ENCODE data around the gene TRABD. TPM values are rescaled to one million over a fixed set of nuclear protein-coding genes. Genes with fewer than 3 reads are reported as not detected.
A peak's percentile ranks its signal among the peaks of the same experiment; 100 is the strongest.

TRABD gene
- total RNA-seq, 1 donor from 2014 or later = 43.7 TPM

- peaks cover 17% of the 10 kb centered on the region for H3K36me3 ChIP-seq
- H3K4me3 ChIP-seq = peak overlapping the region; percentile 59
- intact Hi-C loops (cut with DNase I) = no loop called here
- no peaks in the 10 kb centered on the region for H3K9me3 ChIP-seq
- TF ChIP-seq CTCF (IDR thresholded peaks at IDR 0.05) = no peak
- H3K27me3 ChIP-seq (ENCODE audit: low read depth) = no peaks in the 10 kb centered on the region
- H3K27ac ChIP-seq = peak overlapping the region; percentile 93
- DNase-seq = no peak
- peak in 1 of 2 donors; percentile 0 for ATAC-seq
- H3K4me1 ChIP-seq = peaks cover 65% of the 10 kb centered on the region
These were observed 4.1 kb downstream of the TRABD start for GRCh38 chr22:50189849-50190181.

- Histone ChIP-seq H3K36me3 (peaks cover 22% of the 10 kb centered on the region), H3K9me3 (no peaks in the 10 kb centered on the region), H3K27me3 (ENCODE audit: low read depth) (no peaks in the 10 kb centered on the region), H3K4me1 (peaks cover 61% of the 10 kb centered on the region), H3K27ac (peak overlapping the region; percentile 93), H3K4me3 (peak overlapping the region; percentile 59)
- DNase-seq (peak; percentile 94), ATAC-seq (peak; percentile 84 to 85)
- intact Hi-C loops (cut with DNase I) = no loop called here
- TF ChIP-seq CTCF (IDR thresholded peaks at IDR 0.05) = peak; percentile 56
These were observed 4.6 kb downstream of the TRABD start for GRCh38 chr22:50190182-50190940.

- H3K36me3 ChIP-seq = peaks cover 30% of the 10 kb centered on the region
- peak overlapping the region; percentile 59 for H3K4me3 ChIP-seq
- ATAC-seq (peak; percentile 24 to 38), DNase-seq (peak; percentile 72)
- H3K27ac ChIP-seq = peak overlapping the region; percentile 93
- intact Hi-C loops (cut with DNase I) = no loop called here
- TF ChIP-seq CTCF (IDR thresholded peaks at IDR 0.05) = no peak
- no peaks in the 10 kb centered on the region for H3K9me3 ChIP-seq
- H3K27me3 ChIP-seq (ENCODE audit: low read depth) = no peaks in the 10 kb centered on the region
- peaks cover 59% of the 10 kb centered on the region for H3K4me1 ChIP-seq
These were observed 5.4 kb downstream of the TRABD start for GRCh38 chr22:50190941-50191741.

- Histone ChIP-seq H3K36me3 (peaks cover 45% of the 10 kb centered on the region), H3K9me3 (no peaks in the 10 kb centered on the region), H3K27ac (peak overlapping the region; percentile 93), H3K4me3 (no peak overlapping the region), H3K27me3 (ENCODE audit: low read depth) (no peaks in the 10 kb centered on the region), H3K4me1 (peaks cover 47% of the 10 kb centered on the region)
- intact Hi-C loops (cut with DNase I) = no loop called here
- DNase-seq (no peak), ATAC-seq (no peak)
- no peak for TF ChIP-seq CTCF (IDR thresholded peaks at IDR 0.05)
These were observed 6.9 kb downstream of the TRABD start for GRCh38 chr22:50192436-50193204.

GRCh38 chr22:50193621-50194020 lies 7.9 kb downstream of the TRABD start:
- DNase-seq (no peak), ATAC-seq (no peak)
- Histone ChIP-seq H3K4me1 (peaks cover 45% of the 10 kb centered on the region), H3K36me3 (peaks cover 55% of the 10 kb centered on the region), H3K9me3 (no peaks in the 10 kb centered on the region), H3K27me3 (ENCODE audit: low read depth) (no peaks in the 10 kb centered on the region), H3K27ac (no peak overlapping the region), H3K4me3 (no peak overlapping the region)
- no peak for TF ChIP-seq CTCF (IDR thresholded peaks at IDR 0.05)
- intact Hi-C loops (cut with DNase I) = no loop called here

All from lower lobe of right lung (tissue), 2 donors.